HepG2 (cell line): ENCODE results near the gene TPRG1. TPM values are rescaled to one million over a fixed set of nuclear protein-coding genes. Genes with fewer than 3 reads are reported as not detected.

Experiments
- ATAC-seq: fragments of 200-7000 bp; cut with Tn5 transposase; 3 replicates; pipeline ENCODE4 v1.9.1; 2020; ENCODE audit warnings: mild to moderate bottlenecking, moderate library complexity
- BruUV-seq: library from RNA; stranded (reverse); fragments of 400-500 nt; replicated peaks from 2 replicates; lab custom pipeline; 2021; lab: Mats Ljungman, UMichigan
- CTCF ChIA-PET: fragments of 300-600 bp; formaldehyde crosslinking; extraction: SDS; loops from one replicate; lab custom pipeline; 2021; ENCODE audit warnings: low total read pairs, inconsistent platforms, low intra/inter-chr PET ratio; lab: Yijun Ruan, JAX
- POLR2A ChIA-PET: fragments of 350-600 bp; sonication (Branson Sonifier 250); formaldehyde crosslinking; loops from one replicate; lab custom pipeline; 2020; ENCODE audit warnings: antibody characterized with exemption, inconsistent platforms; lab: Yijun Ruan, JAX
- DNase-seq: peaks from one replicate; pipeline ENCODE4 v3.0.0-alpha.2; 2015; ENCODE audit warnings: low spot score
- FAIRE-seq: peaks from 3 replicates; lab custom pipeline; 2011; peaks lifted over from hg19 to GRCh38; lab: Jason Lieb, UNC
- H2AFZ ChIP-seq: one replicate; pipeline ENCODE4 v1.6.1; 2011; ENCODE audit warnings: low read length, inconsistent platforms
- H3K27ac ChIP-seq: fragments of 300-600 bp; 3 replicates; pipeline ENCODE4 v1.8.0; 2011; ENCODE audit warnings: mixed run types, mild to moderate bottlenecking, mixed read lengths, low read length, inconsistent platforms; ENCODE audit not compliant: insufficient read depth; ENCODE audit errors: extremely low read length
- H3K27me3 ChIP-seq, 2 experiments: fragments of 200-600 bp in 1 of 2; 2 replicates in 1 of 2; 3 replicates in 1 of 2; pipeline versions ENCODE4 v1.6.0 to v1.8.0; 2011; ENCODE audit warnings: low read length in 2 of 2, mild to moderate bottlenecking in 2 of 2, moderate library complexity in 2 of 2, inconsistent platforms in 1 of 2; ENCODE audit not compliant: insufficient read depth in 2 of 2, control insufficient read depth in 1 of 2
- H3K36me3 ChIP-seq, 2 experiments: fragments of 200-600 bp in 1 of 2; replicated peaks in 1 of 2; 2 replicates in 1 of 2; 3 replicates in 1 of 2; pipeline versions ENCODE4 v1.5.1 to v1.8.0; 2011; ENCODE audit warnings: low read length in 2 of 2, inconsistent platforms in 1 of 2; ENCODE audit not compliant: insufficient read depth in 2 of 2, control insufficient read depth in 1 of 2
- H3K4me1 ChIP-seq: 2 replicates; pipeline ENCODE4 v1.5.1; 2012; ENCODE audit warnings: low read length, inconsistent platforms; ENCODE audit not compliant: insufficient read depth
- H3K4me2 ChIP-seq: 2 replicates; pipeline ENCODE4 v1.6.0; 2011; ENCODE audit warnings: low read depth, low read length, inconsistent platforms
- H3K4me3 ChIP-seq, 3 experiments: fragments of 200-600 bp in 1 of 3; sonication (generic), shearing (Covaris generic) in 1 of 3; replicated peaks in 1 of 3; 2 replicates each; pipeline ENCODE4 v1.5.1; 2011 to 2016; ENCODE audit warnings: low read length in 3 of 3, inconsistent platforms in 2 of 3, low read depth in 2 of 3, mild to moderate bottlenecking in 2 of 3, control low read depth in 1 of 3, mixed read lengths in 1 of 3; ENCODE audit not compliant: insufficient read depth in 1 of 3
- H3K79me2 ChIP-seq: one replicate; pipeline ENCODE4 v1.6.1; 2011; ENCODE audit warnings: low read length, inconsistent platforms; ENCODE audit not compliant: insufficient read depth
- H3K9ac ChIP-seq: 2 replicates; pipeline ENCODE4 v1.6.0; 2011; ENCODE audit warnings: mild to moderate bottlenecking, low read depth, low read length, inconsistent platforms; ENCODE audit not compliant: insufficient read depth
- H3K9me3 ChIP-seq: 2 replicates; pipeline ENCODE4 v1.5.1; 2012; ENCODE audit warnings: mild to moderate bottlenecking, low read length
- H4K20me1 ChIP-seq: 2 replicates; pipeline ENCODE4 v1.6.0; 2011; ENCODE audit warnings: inconsistent platforms, mild to moderate bottlenecking, low read length, moderate library complexity; ENCODE audit not compliant: insufficient read depth
- EED ChIP-seq: sonication (generic); formaldehyde crosslinking; IDR thresholded peaks from 2 replicates; pipeline ENCODE4 v1.5.0; 2020; ENCODE audit warnings: mild to moderate bottlenecking, missing genetic modification reagents
- KIAA2018 ChIP-seq: sonication (generic); formaldehyde crosslinking; IDR thresholded peaks from 2 replicates; pipeline ENCODE4 v1.5.0; 2020; ENCODE audit warnings: mild to moderate bottlenecking, missing genetic modification reagents, borderline replicate concordance
- NR0B2 ChIP-seq: sonication (generic); formaldehyde crosslinking; IDR thresholded peaks from 2 replicates; pipeline ENCODE4 v1.4.0; 2020; ENCODE audit warnings: mild to moderate bottlenecking, missing genetic modification reagents
- NR3C1 ChIP-seq: sonication (generic); formaldehyde crosslinking; IDR thresholded peaks from 2 replicates; pipeline ENCODE4 v1.4.0; 2020; ENCODE audit warnings: missing genetic modification reagents
- PLRG1 ChIP-seq: fragments of 450-650 bp; conservative IDR thresholded peaks from 2 replicates; pipeline ENCODE4 v1.6.1; 2016
- POLR2G ChIP-seq: fragments of 200-400 bp; formaldehyde crosslinking; IDR thresholded peaks from 2 replicates; pipeline ENCODE4 v1.6.1; 2018; ENCODE audit warnings: mild to moderate bottlenecking, low read depth, low read length, moderate library complexity
- TFDP2 ChIP-seq: sonication (generic); formaldehyde crosslinking; IDR thresholded peaks from 2 replicates; pipeline ENCODE4 v1.4.0; 2020; ENCODE audit warnings: missing genetic modification reagents
- ZFP62 ChIP-seq: sonication (generic); formaldehyde crosslinking; IDR thresholded peaks from 2 replicates; pipeline ENCODE4 v1.4.0; 2020; ENCODE audit warnings: missing genetic modification reagents
- ZNF20 ChIP-seq: sonication (generic); formaldehyde crosslinking; IDR thresholded peaks from 2 replicates; pipeline ENCODE4 v1.4.0; 2020; ENCODE audit warnings: mild to moderate bottlenecking, moderate library complexity, missing genetic modification reagents
- ZNF251 ChIP-seq: sonication (generic); formaldehyde crosslinking; IDR thresholded peaks from 2 replicates; pipeline ENCODE4 v1.9.0; 2021; ENCODE audit warnings: mild to moderate bottlenecking, missing genetic modification reagents
- ZNF30 ChIP-seq: sonication (generic); formaldehyde crosslinking; IDR thresholded peaks from 2 replicates; pipeline ENCODE4 v1.5.0; 2020; ENCODE audit warnings: mild to moderate bottlenecking, missing genetic modification reagents
- ZNF605 ChIP-seq: sonication (generic); formaldehyde crosslinking; IDR thresholded peaks from 2 replicates; pipeline ENCODE4 v1.8.0; 2022; ENCODE audit warnings: mild to moderate bottlenecking, missing genetic modification reagents
- ZNF761 ChIP-seq: sonication (generic); formaldehyde crosslinking; conservative IDR thresholded peaks from 2 replicates; pipeline ENCODE4 v1.4.0; 2020; ENCODE audit warnings: mild to moderate bottlenecking, missing genetic modification reagents
- ZUFSP ChIP-seq: sonication (generic); formaldehyde crosslinking; IDR thresholded peaks from 2 replicates; pipeline ENCODE4 v1.9.0; 2021; ENCODE audit warnings: missing genetic modification reagents, mild to moderate bottlenecking, borderline replicate concordance
- WGBS: methylation state at CpG from one replicate; pipeline ENCODE4 v1.1.6; 2017; ENCODE audit warnings: low lambda C conversion rate; 5-methylcytosine and 5-hydroxymethylcytosine counted together
- in situ Hi-C: cut with HindIII; loops from 2 replicates; pipeline ENCODE4 v1.10.0; 2017; ENCODE audit warnings: low pct_unique_long_range_greater_than_20kb; ENCODE audit not compliant: extremely low pct_ligation_motif_present
- intact Hi-C: fragments of 100-400 bp; cut with micrococcal nuclease; formaldehyde crosslinking; loops from one replicate; pipeline ENCODE4 v1.10.0; 2022; ENCODE audit not compliant: unreplicated experiment
- polyA plus RNA-seq, 8 experiments: library from polyadenylated mRNA; depleted of rRNA in 3 of 8; stranded (reverse) in 7 of 8; unstranded in 1 of 8; fragments of >200 nt; fragmentation: Illumina TruSeq in 4 of 8; extraction: Trizol in 4 of 8; gene quantifications; 2 replicates each; pipeline versions ENCODE4 v1.2.1 to v1.2.3, GENCODE V29; 2011 to 2016; ENCODE audit warnings: low read depth in 4 of 8, missing spikeins in 1 of 8, mixed read lengths in 1 of 8; ENCODE audit not compliant: insufficient read depth in 1 of 8
- total RNA-seq, 5 experiments: library from RNA; depleted of rRNA; stranded (reverse); fragments of >200 nt; fragmentation: Illumina TruSeq; extraction: Trizol; gene quantifications; 2 replicates each; pipeline ENCODE4 v1.2.3, GENCODE V29; 2016; ENCODE audit warnings: low read depth in 1 of 5

The TPRG1 gene
- total and polyA plus RNA-seq, 2 of the 13 experiments (the other 11 are each of a cell fraction or from before 2014, with no cell fraction given), result 0.17 TPM; not detected in 1

- no TSS peak for BruUV-seq
Observed at GRCh38 chr3:189338366-189338765, 166.6 kb downstream of the TPRG1 start.

More at GRCh38 chr3:189338366-189338765, 166.6 kb downstream of the TPRG1 start:
- Histone ChIP-seq H2AFZ (no peak overlapping the region), H3K79me2 (no peaks in the 10 kb centered on the region), H3K4me1 (no peaks in the 10 kb centered on the region), H3K27me3 (no peaks in the 10 kb centered on the region), H3K27ac (no peak overlapping the region), H3K9ac (no peak overlapping the region), H3K4me2 (no peak overlapping the region), H3K4me3 (no peak overlapping the region), H3K9me3 (no peaks in the 10 kb centered on the region), H3K36me3 (no peaks in the 10 kb centered on the region), H4K20me1 (no peaks in the 10 kb centered on the region)
- CTCF ChIA-PET, result no interaction called here
- FAIRE-seq (no peak), DNase-seq (no peak), ATAC-seq (no peak)
- intact Hi-C loops (no loop called here), in situ Hi-C loops (no loop called here)
- POLR2A ChIA-PET, result no interaction called here
- TF ChIP-seq TFDP2 (CRISPR knock-in tag), result no peak
- TF ChIP-seq EED (CRISPR knock-in tag), result no peak
- TF ChIP-seq ZUFSP (CRISPR knock-in tag), result no peak
- TF ChIP-seq POLR2G, result no peak
- no peak for TF ChIP-seq NR3C1
- no peak for TF ChIP-seq KIAA2018 (CRISPR knock-in tag)
- TF ChIP-seq ZNF30 (CRISPR knock-in tag), result no peak
- no peak for TF ChIP-seq ZNF251 (CRISPR knock-in tag)
- TF ChIP-seq NR0B2, result no peak
- no peak for TF ChIP-seq ZNF605 (CRISPR knock-in tag)
- no peak for TF ChIP-seq ZNF761 (CRISPR knock-in tag)
- TF ChIP-seq PLRG1, result no peak
- no peak for TF ChIP-seq ZFP62
- TF ChIP-seq ZNF20, result no peak
- WGBS, result 60% methylated on average over 4 of the region's 4 CpGs
